Activated CD8-positive, alpha-beta memory T cell treated with anti-CD3 and anti-CD28 coated beads for 48 hours (primary cell): ENCODE measurements around the gene MYO5B.

ENCODE experiments used
- DNase-seq, 3 experiments: peaks; one replicate each; pipeline ENCODE4 v3.0.0-alpha.2; 2020; ENCODE audit warnings: low read depth in 2 of 3, low spot score in 2 of 3

MYO5B gene

GRCh38 chr18:49926106-49926745, 268.7 kb downstream of the MYO5B start:
- DNase-seq, result no peak

- no peak for DNase-seq
These were observed 270.5 kb downstream of the MYO5B start for GRCh38 chr18:49924293-49924983.

- DNase-seq, result no peak
These were observed 272.7 kb downstream of the MYO5B start for GRCh38 chr18:49922228-49922627.

GRCh38 chr18:49921318-49921985, 273.5 kb downstream of the MYO5B start:
- no peak for DNase-seq

- no peak for DNase-seq
These were observed 274.2 kb downstream of the MYO5B start for GRCh38 chr18:49920731-49921130.

GRCh38 chr18:49917742-49918141, 277.2 kb downstream of the MYO5B start:
- DNase-seq, result no peak

- DNase-seq, result no peak
These were observed 279.6 kb downstream of the MYO5B start for GRCh38 chr18:49915352-49915751.

GRCh38 chr18:49913221-49913620, 281.7 kb downstream of the MYO5B start:
- no peak for DNase-seq

GRCh38 chr18:49911427-49911826, 283.5 kb downstream of the MYO5B start:
- DNase-seq, result no peak

- no peak for DNase-seq
These were observed 284.0 kb downstream of the MYO5B start for GRCh38 chr18:49910986-49911385.

GRCh38 chr18:49910019-49910418, 284.9 kb downstream of the MYO5B start:
- DNase-seq, result no peak

GRCh38 chr18:49907346-49907929, 287.5 kb downstream of the MYO5B start:
- no peak for DNase-seq

GRCh38 chr18:49905771-49906170, 289.2 kb downstream of the MYO5B start:
- DNase-seq, result no peak

GRCh38 chr18:49904871-49905555, 289.9 kb downstream of the MYO5B start:
- no peak for DNase-seq

- no peak for DNase-seq
These were observed 293.0 kb downstream of the MYO5B start for GRCh38 chr18:49901862-49902340.

- DNase-seq, result no peak
These were observed 295.2 kb downstream of the MYO5B start for GRCh38 chr18:49899657-49900330.

GRCh38 chr18:49898421-49898820, 296.5 kb downstream of the MYO5B start:
- peak; percentile 2 to 38 (median 11) for DNase-seq

- no peak for DNase-seq
These were observed 300.3 kb downstream of the MYO5B start for GRCh38 chr18:49894517-49895226.

- DNase-seq, result no peak
These were observed 301.9 kb downstream of the MYO5B start for GRCh38 chr18:49893036-49893435.
